NCI-H1436 treated with DMSO at 0.1 percent for 48 hours (cell line): Measurements from ENCODE around the gene EIPR1.
A peak's percentile ranks its signal among the peaks of the same experiment; 100 is the strongest.

ENCODE experiments used
- DNase-seq: peaks from one replicate; lab custom pipeline; 2025; lab: John Stamatoyannopoulos, UW

EIPR1 gene

DNA sequence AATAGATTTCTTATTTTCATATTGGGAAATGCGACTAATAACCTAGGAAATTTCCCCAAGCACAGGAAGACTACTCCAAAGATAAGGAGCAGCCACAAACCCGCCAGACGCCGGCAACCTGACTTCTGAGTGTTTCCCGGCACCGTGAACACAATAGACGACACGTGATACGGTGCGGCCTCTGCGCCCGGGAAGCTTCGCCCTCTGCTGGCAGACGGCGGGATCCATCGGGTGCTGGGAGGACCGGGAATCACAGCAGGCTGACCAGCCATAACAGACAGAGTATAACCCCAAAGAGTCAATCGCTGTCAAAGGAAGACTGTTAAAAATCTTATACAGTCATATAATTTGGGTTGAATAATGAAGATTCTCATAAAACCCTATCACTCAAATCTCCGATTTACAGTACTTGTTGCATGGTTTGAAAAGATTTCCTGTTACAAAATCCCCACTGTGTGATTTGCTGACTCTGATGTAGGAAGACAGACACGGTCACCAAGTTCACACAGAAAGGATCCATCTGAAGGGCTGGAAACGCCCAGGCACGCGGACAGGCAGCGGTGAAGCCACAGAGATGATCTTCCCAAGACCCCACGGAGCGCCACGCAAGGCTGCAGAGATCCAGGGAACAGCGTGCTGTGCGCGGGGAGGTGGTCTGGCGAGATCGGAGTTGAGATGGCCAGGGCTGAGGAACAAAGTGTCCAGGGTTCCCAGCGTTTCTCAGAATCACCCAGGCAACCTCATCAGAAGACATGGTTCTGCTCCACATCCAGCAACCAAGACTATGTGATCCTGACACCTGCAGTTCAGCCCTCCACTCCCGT is 73.8 kb downstream of the EIPR1 start:
- peak; percentile 11 for DNase-seq

DNA sequence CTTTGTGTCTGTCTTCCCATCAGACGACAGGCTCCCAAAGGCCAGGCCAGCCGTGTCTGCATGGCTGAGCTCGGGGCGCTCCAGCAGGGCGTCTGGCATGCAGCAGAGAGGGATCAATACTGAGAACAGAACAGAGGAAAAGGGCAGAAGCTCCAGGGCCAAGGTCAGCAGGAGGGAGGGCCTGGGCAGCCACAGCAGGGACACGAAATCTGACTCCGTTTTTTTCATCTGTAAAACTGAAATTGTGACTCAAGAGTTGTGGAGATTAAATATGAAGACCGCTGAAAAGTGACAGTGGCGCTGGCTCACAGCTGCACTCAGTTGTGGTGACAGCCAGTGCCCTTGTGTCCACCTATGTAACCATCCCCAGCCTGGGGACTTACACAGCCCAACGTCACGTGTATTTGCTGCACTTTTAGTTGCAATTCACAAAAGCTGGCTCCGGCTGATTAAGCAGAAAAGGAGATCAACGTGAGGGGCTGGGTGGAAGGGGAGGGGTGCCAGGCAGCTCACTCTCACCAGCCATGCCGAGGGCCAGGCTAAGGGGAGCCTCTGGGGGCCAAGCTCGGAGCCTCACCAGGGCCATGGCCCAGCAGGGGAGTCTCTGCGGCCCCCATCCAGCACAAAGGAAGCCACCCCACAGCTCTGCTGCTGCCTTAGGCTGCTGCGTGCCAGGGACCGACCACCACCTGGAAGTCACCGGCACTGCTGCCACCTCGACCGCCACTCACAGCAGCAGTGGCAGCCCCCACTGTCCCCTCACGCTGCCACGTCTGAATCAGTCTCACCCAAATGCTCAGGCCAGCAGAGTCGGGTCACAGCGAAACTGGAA is 74.7 kb downstream of the EIPR1 start:
- DNase-seq, result no peak

DNA sequence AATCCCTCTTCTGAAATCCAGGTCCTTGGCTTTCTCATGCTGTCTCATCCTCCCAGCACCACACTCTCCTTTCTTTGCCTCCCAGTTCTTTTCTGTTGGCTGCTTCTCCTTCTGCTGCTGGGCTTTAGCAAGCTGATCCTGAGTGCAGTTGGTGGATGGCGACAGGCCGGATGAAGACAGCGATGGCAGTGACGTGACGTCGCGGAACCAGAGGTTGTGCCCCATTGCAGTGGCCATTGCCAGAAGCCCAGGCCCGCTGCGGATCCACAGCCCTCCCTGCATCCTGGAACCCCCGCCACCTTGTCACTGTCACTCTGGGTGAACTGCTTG is 75.2 kb downstream of the EIPR1 start:
- DNase-seq, result no peak

DNA sequence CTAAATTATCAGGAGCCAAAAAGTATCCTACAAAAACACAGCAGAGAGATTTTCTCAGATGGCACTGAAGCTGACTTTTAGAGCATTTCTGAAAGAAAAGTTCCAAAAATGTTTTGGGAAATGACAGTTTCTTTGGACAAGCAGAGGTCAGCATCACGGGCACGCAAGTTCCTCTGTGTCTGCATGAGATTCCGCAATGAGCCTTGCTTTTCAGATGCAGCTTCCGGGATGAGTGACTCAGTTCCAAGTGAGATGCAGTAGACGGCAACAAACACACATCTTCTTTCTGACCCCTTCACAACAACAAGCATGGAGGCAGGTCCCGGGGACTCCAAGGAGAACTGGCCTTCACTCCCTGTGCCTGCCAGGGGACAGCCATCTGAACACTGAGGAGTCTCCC is 76.6 kb downstream of the EIPR1 start:
- no peak for DNase-seq

DNA sequence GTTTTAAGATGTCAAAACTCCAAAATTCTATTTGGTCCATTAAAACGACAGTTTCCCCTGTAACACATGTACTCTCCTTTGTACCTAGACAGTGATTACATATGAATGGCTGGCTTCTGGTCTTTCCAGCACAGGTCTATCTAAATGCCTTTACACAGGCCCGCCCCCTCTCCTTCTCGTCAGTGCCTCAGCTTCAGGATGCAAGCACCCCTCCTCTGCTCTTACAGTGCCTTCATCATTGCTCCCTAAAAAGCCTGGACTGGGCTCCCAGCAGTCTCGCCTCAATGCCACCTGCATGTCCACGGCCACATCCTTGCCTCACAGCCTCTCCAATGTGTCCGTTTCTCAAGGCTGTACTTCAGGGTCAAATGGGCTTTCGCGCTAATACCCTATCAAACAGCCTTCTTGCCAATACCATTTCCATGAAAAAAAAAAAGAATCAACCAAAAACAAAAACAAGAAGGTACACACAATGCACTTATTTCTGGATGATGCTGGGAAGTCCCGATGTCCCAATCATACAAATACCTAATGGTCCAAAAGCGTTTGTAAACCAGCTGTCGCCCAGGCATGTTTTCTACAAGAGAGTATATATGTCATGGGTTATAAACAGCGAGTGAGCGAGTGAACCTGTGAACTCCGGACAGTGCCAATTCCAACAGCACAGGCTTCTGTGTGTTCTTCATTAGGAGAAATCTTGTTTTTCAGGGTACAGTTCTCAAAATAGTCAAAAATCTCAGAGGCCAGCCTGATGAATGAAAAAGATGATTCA is 77.2 kb downstream of the EIPR1 start:
- DNase-seq, result no peak

DNA sequence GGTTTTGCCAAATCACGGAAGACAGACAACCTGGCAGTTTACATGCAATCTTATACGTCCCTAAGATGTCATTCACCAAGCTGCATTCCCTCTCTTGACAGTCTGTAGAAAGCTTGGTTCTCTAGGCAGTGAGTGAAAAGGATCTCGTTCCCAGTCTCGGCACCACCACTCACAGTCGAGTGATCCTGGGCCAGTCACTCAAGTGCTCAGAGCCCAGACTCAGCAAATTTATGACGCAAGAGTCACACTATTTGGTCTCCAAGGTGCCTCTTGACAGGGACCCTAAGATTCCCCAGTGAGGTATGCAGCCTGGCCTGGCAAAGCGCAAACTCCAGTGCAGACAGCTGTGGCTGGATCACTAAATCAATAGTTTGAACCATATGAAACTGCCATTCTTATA is 77.9 kb downstream of the EIPR1 start:
- no peak for DNase-seq

DNA sequence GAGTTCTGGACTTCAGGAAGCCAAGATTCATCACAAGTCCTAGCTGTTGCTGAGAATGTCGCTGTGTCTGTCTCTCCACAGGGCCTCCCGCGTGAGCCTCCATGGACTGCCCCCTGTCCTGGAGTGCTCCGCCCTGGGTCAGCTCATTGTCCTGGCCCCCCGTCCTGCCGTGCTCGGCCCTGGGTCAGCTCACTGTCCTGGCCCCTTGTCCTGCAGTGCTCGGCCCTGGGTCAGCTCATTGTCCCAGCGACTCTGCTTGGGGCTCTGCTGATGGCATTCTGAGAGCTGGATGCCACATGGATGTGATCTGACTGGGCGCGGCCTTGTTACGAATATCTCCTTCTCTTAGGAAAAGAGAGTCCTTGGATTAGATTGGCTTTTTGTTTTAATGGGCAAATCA is 78.5 kb downstream of the EIPR1 start:
- DNase-seq, result no peak

DNA sequence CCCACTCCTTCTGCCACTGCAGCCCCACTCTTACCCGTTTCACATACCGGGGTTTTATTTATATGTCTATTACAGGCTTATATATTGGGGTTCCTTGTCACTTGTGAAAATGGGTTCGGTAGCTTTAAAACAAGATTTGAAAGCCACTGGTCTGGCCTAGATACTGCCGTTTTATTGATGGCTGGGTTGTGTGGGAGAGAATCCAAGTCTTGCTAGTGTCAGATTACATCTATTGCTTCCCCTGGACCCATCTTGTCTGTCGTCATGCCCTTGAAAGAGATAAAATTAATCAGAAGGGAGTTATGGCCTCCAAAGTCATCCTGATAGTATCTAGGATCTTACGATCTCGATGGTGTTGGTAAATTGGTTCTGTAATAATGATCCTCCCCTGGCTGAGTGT is 79.4 kb downstream of the EIPR1 start:
- DNase-seq, result no peak

DNA sequence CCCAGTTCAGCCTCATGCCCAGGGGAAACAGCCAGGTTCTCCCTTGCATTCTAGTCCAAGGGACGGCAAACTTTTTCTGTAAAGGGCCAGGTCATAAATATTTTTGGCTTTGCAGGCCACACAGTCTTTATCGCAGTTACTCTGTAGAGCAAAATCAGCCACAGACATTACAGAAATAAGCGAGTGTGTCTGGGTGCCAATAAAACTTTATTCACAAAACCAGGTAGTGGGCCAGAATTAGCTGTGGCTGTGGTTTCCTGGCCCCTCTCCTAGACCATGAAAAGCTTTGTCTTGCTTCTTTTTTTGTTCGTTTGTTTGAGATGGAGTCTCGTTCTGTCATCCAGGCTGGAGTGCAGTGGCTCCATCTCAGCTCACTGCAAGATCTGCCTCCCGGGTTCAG is 80.1 kb downstream of the EIPR1 start:
- DNase-seq, result no peak

DNA sequence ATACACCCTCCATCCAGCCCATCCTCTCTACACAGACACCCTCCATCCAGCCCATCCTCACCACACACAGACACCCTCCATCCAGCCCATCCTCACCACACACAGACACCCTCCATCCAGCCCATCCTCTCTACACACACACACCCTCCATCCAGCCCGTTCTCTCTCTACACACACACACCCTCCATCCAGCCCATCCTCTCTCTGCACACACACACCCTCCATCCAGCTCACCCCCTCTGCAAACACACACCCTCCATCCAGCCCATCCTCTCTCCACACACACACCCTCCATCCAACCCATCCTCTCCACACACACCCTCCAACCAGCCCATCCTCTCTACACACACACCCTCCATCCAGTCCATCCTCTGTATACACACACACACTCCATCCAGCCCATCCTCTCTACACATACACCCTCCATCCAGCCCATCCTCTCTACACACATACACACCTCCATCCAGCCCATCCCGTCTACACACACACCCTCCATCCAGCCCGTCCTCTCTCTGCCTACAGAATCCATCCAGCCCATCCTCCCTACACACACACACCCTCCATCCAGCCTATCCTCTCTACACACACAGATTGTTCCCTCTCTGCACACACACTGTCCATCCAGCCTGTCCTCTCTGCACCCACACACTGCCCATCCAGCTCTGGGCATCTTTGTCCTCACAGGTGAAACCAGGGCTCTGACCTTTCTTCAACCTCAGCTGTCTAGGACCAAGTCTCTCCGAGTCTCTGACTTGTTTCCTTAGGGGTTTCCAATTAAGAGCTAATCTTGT is 81.2 kb downstream of the EIPR1 start:
- DNase-seq, result no peak

DNA sequence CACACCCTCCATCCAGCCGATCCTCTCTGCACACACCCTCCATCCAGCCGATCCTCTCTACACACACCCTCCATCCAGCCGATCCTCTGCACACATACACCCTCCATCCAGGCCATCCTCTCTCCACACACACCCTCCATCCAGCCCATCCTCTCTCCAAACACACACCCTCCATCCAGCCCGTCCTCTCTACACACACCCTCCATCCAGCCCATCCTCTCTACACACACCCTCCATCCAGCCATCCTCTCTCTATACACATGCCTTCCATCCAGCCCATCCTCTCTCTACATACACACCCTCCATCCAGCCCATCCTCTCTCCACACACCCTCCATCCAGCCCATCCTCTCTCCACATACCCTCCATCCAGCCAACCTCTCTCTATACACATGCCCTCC is 83.1 kb downstream of the EIPR1 start:
- no peak for DNase-seq

DNA sequence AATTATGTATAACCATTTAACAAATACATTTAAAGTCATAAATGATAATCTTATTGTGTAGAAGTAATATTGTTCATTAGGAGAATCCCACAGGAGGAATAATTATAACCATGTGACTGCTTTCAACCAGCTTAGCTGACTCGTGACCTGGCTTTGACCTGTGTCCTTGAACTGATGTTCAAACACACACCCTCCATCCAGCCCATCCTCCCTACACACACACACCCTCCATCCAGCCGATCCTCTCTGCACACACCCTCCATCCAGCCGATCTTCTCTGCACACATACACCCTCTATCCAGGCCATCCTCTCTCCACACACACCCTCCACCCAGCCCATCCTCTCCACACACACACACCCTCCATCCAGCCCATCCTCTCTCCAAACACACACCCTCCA is 83.5 kb downstream of the EIPR1 start:
- no peak for DNase-seq

DNA sequence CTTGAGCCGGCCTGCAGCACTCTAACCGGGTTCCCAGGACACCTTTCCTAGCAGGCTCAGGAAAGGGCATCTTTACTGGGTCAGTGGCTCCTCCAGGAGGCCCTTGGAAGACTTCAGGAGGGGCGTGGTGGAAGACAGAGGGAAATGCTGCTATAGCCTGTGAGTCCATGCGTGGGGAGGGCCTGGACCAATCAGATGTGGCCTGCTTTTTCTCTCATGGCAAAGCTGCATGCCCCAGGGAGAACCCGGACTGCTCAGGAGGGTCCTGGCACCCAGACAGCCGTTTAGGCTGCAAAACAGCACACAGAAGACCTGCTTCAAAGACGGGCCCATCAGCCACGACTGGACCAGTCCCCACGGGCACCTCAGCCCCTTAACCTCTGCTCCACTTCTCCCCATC is 84.4 kb downstream of the EIPR1 start:
- DNase-seq, result no peak

DNA sequence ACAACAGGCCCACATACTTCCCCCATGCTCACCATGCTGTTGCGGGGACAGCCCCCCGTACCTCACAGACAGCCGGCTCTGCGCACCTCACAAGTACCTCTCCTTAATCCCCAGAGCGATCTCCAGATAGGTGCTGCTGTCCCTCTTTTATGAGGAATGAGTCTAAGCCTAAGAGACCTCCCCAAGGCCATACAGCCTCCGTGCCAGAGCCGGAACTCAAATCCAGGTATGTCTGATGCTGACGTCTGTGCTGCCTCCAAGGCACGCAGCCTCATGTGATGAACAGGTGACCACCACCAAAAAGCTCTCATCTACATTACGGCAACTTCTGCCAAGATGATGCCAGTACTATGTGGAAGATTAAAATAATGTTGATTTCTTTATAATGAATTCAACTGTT is 85.2 kb downstream of the EIPR1 start:
- DNase-seq, result no peak

DNA sequence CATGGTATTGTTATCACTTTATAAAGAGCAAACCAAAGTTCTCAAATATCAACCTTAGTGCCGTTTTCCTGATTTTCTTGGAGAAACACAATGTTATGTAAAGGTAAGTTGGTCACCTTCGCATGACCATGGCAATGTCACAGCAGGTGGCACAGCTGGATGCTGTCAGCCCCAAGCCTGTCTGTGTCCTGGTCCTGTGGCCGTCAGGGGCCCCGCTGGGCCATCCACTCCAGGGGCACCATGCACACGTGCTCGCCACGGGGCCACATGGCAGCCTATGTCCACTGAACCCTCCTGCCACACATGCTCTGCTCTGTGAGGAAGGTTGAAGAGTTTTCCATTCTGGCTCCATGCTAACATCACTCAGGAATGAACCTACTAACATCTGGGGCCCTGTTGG is 85.9 kb downstream of the EIPR1 start:
- DNase-seq, result no peak

DNA sequence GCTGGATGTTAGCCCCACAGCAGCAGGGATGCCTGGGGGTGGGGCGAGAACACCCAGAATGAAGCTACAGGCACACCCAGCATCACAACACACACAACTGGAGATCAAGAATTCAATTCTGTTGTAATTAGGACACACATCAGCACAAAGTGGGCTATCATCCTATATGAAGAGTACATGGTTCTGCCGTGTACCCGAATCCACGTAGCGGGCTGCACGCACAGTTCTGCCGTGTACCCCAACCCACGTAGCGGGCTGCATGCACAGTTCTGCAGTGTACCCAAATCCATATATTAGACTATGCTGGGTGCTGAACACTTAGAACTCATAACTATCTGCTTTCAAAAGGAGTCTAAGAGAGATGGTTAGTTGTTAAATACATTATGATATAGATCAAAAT is 86.5 kb downstream of the EIPR1 start:
- DNase-seq, result no peak

DNA sequence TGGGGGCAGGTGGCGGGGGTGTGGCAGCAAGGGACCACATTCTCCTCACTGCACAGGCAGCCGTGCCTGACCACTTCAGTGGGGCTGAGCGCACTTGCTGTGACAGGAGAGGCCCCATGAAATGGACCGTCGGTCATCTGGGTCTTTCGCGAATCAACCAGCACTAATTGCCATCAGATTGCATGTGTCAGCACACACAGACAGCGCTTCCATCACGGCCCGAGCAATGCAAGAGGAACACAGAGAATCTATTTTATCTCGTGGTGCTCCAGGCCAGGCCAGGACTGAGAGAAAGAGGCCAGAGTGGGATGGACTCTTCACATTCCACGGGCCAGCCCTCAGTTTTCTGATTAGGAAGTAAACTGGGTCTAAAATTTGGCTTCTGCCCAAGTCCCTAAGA is 87.0 kb downstream of the EIPR1 start:
- DNase-seq, result no peak

DNA sequence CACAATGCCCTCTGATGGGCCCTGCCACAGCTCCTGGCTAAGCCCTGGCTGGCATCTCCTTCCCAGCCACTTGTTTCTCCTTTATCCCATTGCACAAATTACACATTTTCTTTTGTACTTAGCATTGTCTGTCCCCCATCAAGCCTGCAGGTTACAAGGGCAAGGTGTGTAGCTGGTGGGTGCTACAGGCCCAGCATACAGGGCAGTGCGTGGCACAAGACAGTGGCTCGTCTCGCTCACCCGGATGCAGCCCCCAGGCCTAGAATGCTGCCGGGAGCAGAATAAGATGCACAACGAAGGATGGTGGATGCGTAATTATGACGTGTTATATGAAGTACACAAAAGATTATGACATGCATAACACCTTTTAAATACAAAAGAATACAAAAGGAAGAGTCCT is 87.6 kb downstream of the EIPR1 start:
- no peak for DNase-seq

DNA sequence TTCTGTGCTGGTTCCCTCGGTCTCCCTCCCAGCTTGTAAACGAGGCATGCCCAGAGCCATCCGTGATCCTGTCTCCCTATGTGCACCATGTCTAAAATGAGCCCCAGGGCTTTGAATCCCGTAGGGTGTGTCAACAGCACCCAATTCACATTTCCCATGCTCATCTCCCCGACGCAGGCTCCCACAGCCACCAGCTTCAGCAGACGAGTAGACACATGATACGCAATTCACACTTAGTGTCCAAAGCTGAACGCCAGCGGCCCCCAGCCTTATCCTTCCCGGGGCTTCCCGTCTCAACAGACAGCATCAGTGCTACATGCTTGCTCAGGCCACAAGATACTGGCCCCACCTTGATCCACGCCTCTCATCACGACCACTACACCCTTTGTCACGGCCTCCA is 88.1 kb downstream of the EIPR1 start:
- no peak for DNase-seq

DNA sequence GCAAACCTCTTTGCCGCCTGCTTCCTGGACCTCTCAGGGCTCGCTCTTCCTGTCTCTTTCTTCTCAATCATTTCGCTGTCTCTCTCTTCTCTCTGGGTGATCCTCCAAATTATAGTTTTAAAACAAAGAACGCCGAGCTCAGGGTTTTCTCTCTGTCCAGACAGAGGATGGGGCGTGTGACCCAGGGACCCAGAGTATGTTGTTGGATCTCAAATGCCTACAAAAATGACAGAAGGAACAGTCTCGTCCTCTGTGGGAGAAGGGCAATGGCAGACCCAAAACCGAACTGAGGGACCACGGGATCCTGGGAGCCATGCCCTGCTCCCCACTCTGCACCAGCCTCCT is 88.5 kb downstream of the EIPR1 start:
- DNase-seq, result no peak

DNA sequence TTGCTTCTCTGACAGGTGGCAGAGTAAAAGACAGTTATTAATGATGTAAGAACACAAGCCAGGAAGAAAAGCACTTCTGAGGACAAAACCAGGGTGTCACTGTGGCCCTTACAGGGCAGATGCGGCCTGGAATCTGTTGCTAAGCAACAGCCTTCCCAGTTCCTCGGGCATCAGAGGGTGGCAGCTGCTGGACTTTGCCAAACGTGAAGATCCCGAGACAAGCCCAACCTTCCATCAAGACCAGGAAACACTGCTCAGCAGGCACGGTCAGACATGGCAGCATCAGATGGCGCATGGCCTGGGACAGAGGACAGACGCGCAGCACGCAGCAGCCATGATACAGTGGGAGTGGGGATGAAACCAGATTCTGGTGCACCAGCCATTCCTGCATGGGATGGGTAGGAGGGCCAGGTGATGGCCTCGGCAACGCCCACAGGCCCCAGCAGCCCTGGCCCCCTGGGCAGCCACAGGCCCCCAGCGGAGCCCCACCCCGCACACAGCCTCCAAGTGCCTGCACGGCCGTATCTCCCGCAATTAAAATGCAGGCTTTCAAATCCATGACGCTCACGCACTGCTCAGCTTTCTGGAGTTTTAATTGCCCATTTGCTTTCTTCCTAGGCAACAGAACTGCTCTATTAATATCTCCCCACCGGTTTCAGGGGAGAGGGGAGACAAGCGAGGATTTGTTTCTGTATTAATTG is 89.0 kb downstream of the EIPR1 start:
- peak; percentile 1 for DNase-seq

DNA sequence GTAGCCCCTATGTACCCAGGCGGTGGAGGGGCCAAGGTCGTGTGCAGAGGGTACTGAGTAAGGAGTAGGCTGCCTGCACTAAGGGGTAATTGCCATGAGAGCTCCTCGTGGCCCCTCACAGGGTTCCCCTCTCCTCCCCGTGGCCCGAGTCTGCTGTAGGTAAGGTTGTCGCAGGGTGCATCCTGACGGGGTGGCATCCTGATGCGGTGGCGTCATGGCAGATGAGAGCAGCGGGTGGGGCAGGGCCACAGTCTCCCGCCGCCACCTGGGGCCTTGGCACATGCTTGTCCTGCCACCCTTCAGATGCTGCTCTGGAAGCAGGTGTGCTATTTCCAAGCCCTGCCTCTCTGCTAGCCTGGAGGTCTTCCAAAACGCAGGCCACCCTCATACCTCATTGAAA is 89.7 kb downstream of the EIPR1 start:
- DNase-seq, result no peak
